SK-N-SH (cell line): ENCODE results near the gene NBEA. TPM values are rescaled to one million over a fixed set of nuclear protein-coding genes. Genes with fewer than 3 reads are reported as not detected.

Experiments used
- CTCF ChIA-PET: fragments of 300-600, 350-600 bp; formaldehyde crosslinking; extraction: SDS; loops from one replicate; lab custom pipeline; 2021; lab: Yijun Ruan, JAX
- POLR2A ChIA-PET: fragments of 350-600 bp; sonication (Branson Sonifier 250); formaldehyde crosslinking; extraction: SDS; loops from one replicate; lab custom pipeline; 2020; ENCODE audit warnings: antibody characterized with exemption, inconsistent platforms; lab: Yijun Ruan, JAX
- DNase-seq: peaks from one replicate; pipeline ENCODE4 v3.0.0; 2012
- H2AFZ ChIP-seq: fragments of 200-600 bp; sonication (generic); 2 replicates; pipeline ENCODE4 v1.8.1; 2016; ENCODE audit warnings: antibody characterized with exemption, mild to moderate bottlenecking, low read depth
- H3F3A ChIP-seq: fragments of 200-600 bp; sonication (generic); replicated peaks from 2 replicates; pipeline ENCODE3; 2016; ENCODE audit warnings: antibody characterized with exemption, mild to moderate bottlenecking; ENCODE audit not compliant: insufficient read depth
- H3K27ac ChIP-seq, 2 experiments: fragments of 200-500 bp in 1 of 2; fragments of 200-600 bp in 1 of 2; sonication (Bioruptor generic) in 1 of 2; sonication (generic), shearing (Covaris generic) in 1 of 2; 2 replicates each; pipeline versions ENCODE4 v1.5.1 to v1.6.1; 2014 to 2016; ENCODE audit warnings: low read depth in 2 of 2, inconsistent platforms in 1 of 2, low read length in 1 of 2, mild to moderate bottlenecking in 1 of 2, mixed read lengths in 1 of 2
- H3K27me3 ChIP-seq: fragments of 200-600 bp; sonication (generic), shearing (Covaris generic); 2 replicates; pipeline ENCODE4 v1.6.1; 2016; ENCODE audit warnings: mixed run types; ENCODE audit not compliant: insufficient read depth
- H3K36me3 ChIP-seq, 2 experiments: fragments of 200-500 bp in 1 of 2; fragments of 200-600 bp in 1 of 2; sonication (Bioruptor generic) in 1 of 2; sonication (generic) in 1 of 2; replicated peaks in 1 of 2; 2 replicates each; pipeline versions ENCODE3 to v1.5.1; 2014 to 2016; ENCODE audit warnings: low read length in 1 of 2, mild to moderate bottlenecking in 1 of 2; ENCODE audit not compliant: insufficient read depth in 2 of 2, control insufficient read depth in 1 of 2
- H3K4me1 ChIP-seq, 2 experiments: fragments of 200-500 bp in 1 of 2; fragments of 200-600 bp in 1 of 2; sonication (Bioruptor generic) in 1 of 2; sonication (generic), shearing (Covaris generic) in 1 of 2; 2 replicates each; pipeline versions ENCODE4 v1.5.1 to v1.6.1; 2014 to 2016; ENCODE audit warnings: low read depth in 1 of 2, low read length in 1 of 2, mixed run types in 1 of 2; ENCODE audit not compliant: insufficient read depth in 2 of 2, control insufficient read depth in 1 of 2
- H3K4me2 ChIP-seq: fragments of 200-600 bp; sonication (generic), shearing (Covaris generic); 2 replicates; pipeline ENCODE4 v1.6.1; 2017; ENCODE audit warnings: mixed run types
- H3K4me3 ChIP-seq, 2 experiments: fragments of 200-500 bp in 1 of 2; fragments of 200-600 bp in 1 of 2; sonication (Bioruptor generic) in 1 of 2; sonication (generic), shearing (Covaris generic) in 1 of 2; 2 replicates each; pipeline versions ENCODE4 v1.5.1 to v1.8.1; 2014 to 2016; ENCODE audit warnings: low read depth in 2 of 2, inconsistent platforms in 1 of 2, low read length in 1 of 2, mild to moderate bottlenecking in 1 of 2, mixed read lengths in 1 of 2, moderate library complexity in 1 of 2
- H3K79me2 ChIP-seq: fragments of 200-600 bp; sonication (generic); 2 replicates; pipeline ENCODE4 v1.8.1; 2017; ENCODE audit warnings: mild to moderate bottlenecking; ENCODE audit not compliant: insufficient read depth
- H3K9ac ChIP-seq: fragments of 200-600 bp; sonication (generic); 2 replicates; pipeline ENCODE4 v1.6.1; 2017; ENCODE audit warnings: mixed run types
- H3K9me2 ChIP-seq: fragments of 200-600 bp; sonication (generic); 2 replicates; pipeline ENCODE4 v1.6.1; 2017; ENCODE audit warnings: mixed run types
- H3K9me3 ChIP-seq: fragments of 200-600 bp; sonication (generic); 2 replicates; pipeline ENCODE4 v1.6.1; 2017; ENCODE audit warnings: mixed run types, mild to moderate bottlenecking, moderate library complexity
- H4K20me1 ChIP-seq: fragments of 200-600 bp; sonication (generic); 2 replicates; pipeline ENCODE4 v1.6.1; 2017; ENCODE audit warnings: mild to moderate bottlenecking, mixed run types; ENCODE audit not compliant: insufficient read depth
- CTCF ChIP-seq: fragments of 200-600 bp; sonication (generic); IDR thresholded peaks from 2 replicates; pipeline ENCODE4 v1.6.1; 2017; ENCODE audit warnings: antibody characterized with exemption, mild to moderate bottlenecking, moderate library complexity
- JUND ChIP-seq: IDR thresholded peaks from 2 replicates; pipeline ENCODE4 v1.4.0; 2012
- RFX5 ChIP-seq: IDR thresholded peaks from 2 replicates; pipeline ENCODE4 v1.6.1; 2012; ENCODE audit warnings: mild to moderate bottlenecking, improper control_type of control experiment, low read length
- TCF12 ChIP-seq: IDR thresholded peaks from 2 replicates; pipeline ENCODE4 v1.4.0; 2012
- ZBTB33 ChIP-seq: IDR thresholded peaks from 2 replicates; pipeline ENCODE4 v1.4.0; 2012; ENCODE audit warnings: low read depth, borderline replicate concordance
- WGBS: methylation state at CpG from one replicate; pipeline ENCODE4 v1.1.6; 2017; ENCODE audit warnings: low lambda C conversion rate; 5-methylcytosine and 5-hydroxymethylcytosine counted together
- polyA plus RNA-seq, 3 experiments: library from polyadenylated mRNA; depleted of rRNA; stranded (reverse); fragments of >200 nt; gene quantifications; 2 replicates each; pipeline ENCODE4 v1.2.3, GENCODE V29; 2012

The NBEA gene
- polyA plus RNA-seq, 1 of the 3 experiments (the other 2 are of a cell fraction), result 12.3 TPM

GRCh38 chr13:35479706-35480105, 537.6 kb downstream of the NBEA start:
- TF ChIP-seq TCF12, result no peak
- Histone ChIP-seq H3K4me3 (peak overlapping the region; percentile 64 to 82; a peak in 3 of 4 replicates), H3K9me2 (no peaks in the 10 kb centered on the region), H2AFZ (no peak overlapping the region), H3K9me3 (no peaks in the 10 kb centered on the region), H3K79me2 (peaks cover 100% of the 10 kb centered on the region), H3F3A (peaks cover 35% of the 10 kb centered on the region), H3K27me3 (no peaks in the 10 kb centered on the region), H3K9ac (peak overlapping the region; percentile 89), H3K4me1 (peaks cover 6 to 9% of the 10 kb centered on the region in 2 experiments; a peak in 3 of 4 replicates), H3K36me3 (peaks cover 4 to 6% of the 10 kb centered on the region in 2 experiments), H4K20me1 (no peaks in the 10 kb centered on the region; the same call in 1 of the 2 replicates), H3K4me2 (peak overlapping the region; percentile 82), H3K27ac (peak overlapping the region; percentile 93 to 99)
- WGBS, result 9% methylated on average over 1 of the region's 1 CpG
- DNase-seq, result no peak
- ChIA-PET POLR2A (interaction anchor here (1.1 to 2.9 kb wide), 5 partner anchors 23 to 244 kb away, joined by 3 to 31 read pairs (median 5); no protein-coding TSS in a partner anchor), CTCF (interaction anchor here (0.6 to 5.7 kb wide), 11 partner anchors 11 to 480 kb away, joined by 3 to 30 read pairs (median 4); no protein-coding TSS in a partner anchor)

- no peak for TF ChIP-seq JUND
- no peak for TF ChIP-seq ZBTB33
- no peak for TF ChIP-seq CTCF
- TF ChIP-seq RFX5, result no peak
- TF ChIP-seq, all 33 proteins: peak for 0
- CTCF ChIA-PET, result interaction anchor here (0.6 to 5.7 kb wide), 10 partner anchors 10 to 480 kb away, joined by 3 to 30 read pairs (median 4); no protein-coding TSS in a partner anchor
- POLR2A ChIA-PET, result interaction anchor here (0.6 to 2.9 kb wide), 4 partner anchors 22 to 243 kb away, joined by 3 to 31 read pairs (median 3); no protein-coding TSS in a partner anchor
Measured at GRCh38 chr13:35480346-35480745, 538.3 kb downstream of the NBEA start.

More at GRCh38 chr13:35480346-35480745, 538.3 kb downstream of the NBEA start:
- Histone ChIP-seq H3K36me3 (no peaks in the 10 kb centered on the region), H3F3A (peaks cover 35% of the 10 kb centered on the region), H3K4me3 (peak overlapping the region; percentile 64 to 82; a peak in 3 of 4 replicates), H2AFZ (no peak overlapping the region), H4K20me1 (no peaks in the 10 kb centered on the region), H3K27ac (peak overlapping the region; percentile 93 to 99), H3K9me2 (no peaks in the 10 kb centered on the region), H3K4me2 (peak overlapping the region; percentile 82), H3K4me1 (peaks cover 10 to 14% of the 10 kb centered on the region in 2 experiments; a peak in 3 of 4 replicates), H3K79me2 (peaks cover 100% of the 10 kb centered on the region), H3K9ac (peak overlapping the region; percentile 89), H3K9me3 (no peaks in the 10 kb centered on the region), H3K27me3 (no peaks in the 10 kb centered on the region)
- DNase-seq, result no peak
- WGBS, result 9% methylated on average over 2 of the region's 2 CpGs
